CD14-positive monocyte (primary cell): ENCODE data around the gene BACE2. TPM values are rescaled to one million over a fixed set of nuclear protein-coding genes. Genes with fewer than 3 reads are reported as not detected.

Experiments
- DNase-seq, 3 donors: peaks; one replicate each; pipeline ENCODE4 v3.0.0-alpha.2; 2011 to 2022
- H2AFZ ChIP-seq: 2 replicates; pipeline ENCODE4 v1.6.0; 2012; ENCODE audit warnings: mild to moderate bottlenecking, low read depth, low read length, inconsistent platforms; ENCODE audit not compliant: insufficient read depth, poor library complexity, severe bottlenecking
- H3K27ac ChIP-seq, 2 donors: 1 replicate in 1 of 2; 2 replicates in 1 of 2; pipeline ENCODE4 v1.5.1; 2012 to 2013; ENCODE audit warnings: low read length in 2 of 2, control low read depth in 1 of 2, inconsistent platforms in 1 of 2, low read depth in 1 of 2, mild to moderate bottlenecking in 1 of 2
- H3K27me3 ChIP-seq, 2 donors: one replicate each; pipeline versions ENCODE4 v1.6.0 to v1.6.1; 2011 to 2013; ENCODE audit warnings: low read length in 2 of 2; ENCODE audit not compliant: control insufficient read depth in 2 of 2, insufficient read depth in 2 of 2
- H3K36me3 ChIP-seq, 2 donors: replicated peaks in 1 of 2; 1 replicate in 1 of 2; 2 replicates in 1 of 2; pipeline versions ENCODE4 v1.5.1 to v1.6.1; 2012 to 2013; ENCODE audit warnings: low read length in 2 of 2, control low read depth in 1 of 2, inconsistent platforms in 1 of 2, mild to moderate bottlenecking in 1 of 2; ENCODE audit not compliant: insufficient read depth in 2 of 2, control insufficient read depth in 1 of 2
- H3K4me1 ChIP-seq, 2 donors: 1 replicate in 1 of 2; 2 replicates in 1 of 2; pipeline versions ENCODE4 v1.5.1 to v1.6.1; 2012 to 2013; ENCODE audit warnings: low read length in 2 of 2, control low read depth in 1 of 2, inconsistent platforms in 1 of 2, mild to moderate bottlenecking in 1 of 2, moderate library complexity in 1 of 2; ENCODE audit not compliant: insufficient read depth in 2 of 2, control insufficient read depth in 1 of 2
- H3K4me2 ChIP-seq: replicated peaks from 2 replicates; pipeline ENCODE3; 2012; ENCODE audit warnings: low read length, moderate library complexity, mild to moderate bottlenecking; ENCODE audit not compliant: poor library complexity, severe bottlenecking; ENCODE audit errors: extremely low read depth
- H3K4me3 ChIP-seq, 3 experiments: fragments of 200-600 bp in 1 of 3; sonication (generic) in 1 of 3; replicated peaks in 1 of 3; 1 replicate in 2 of 3; 2 replicates in 1 of 3; pipeline ENCODE4 v1.5.1; 2011 to 2013; ENCODE audit warnings: low read length in 3 of 3, mild to moderate bottlenecking in 3 of 3, control low read depth in 2 of 3, low read depth in 2 of 3, inconsistent platforms in 1 of 3, moderate library complexity in 1 of 3
- H3K79me2 ChIP-seq: 2 replicates; pipeline ENCODE4 v1.6.0; 2012; ENCODE audit warnings: mild to moderate bottlenecking, control low read depth, inconsistent platforms, low read length, moderate library complexity; ENCODE audit not compliant: insufficient read depth
- H3K9ac ChIP-seq: 2 replicates; pipeline ENCODE4 v1.6.0; 2017; ENCODE audit warnings: low read length, mild to moderate bottlenecking; ENCODE audit not compliant: insufficient read depth, poor library complexity, severe bottlenecking
- H3K9me3 ChIP-seq, 2 donors: replicated peaks in 1 of 2; 1 replicate in 1 of 2; 2 replicates in 1 of 2; pipeline versions ENCODE4 v1.5.1 to v1.6.1; 2012 to 2013; ENCODE audit warnings: low read length in 2 of 2, control low read depth in 1 of 2; ENCODE audit not compliant: control insufficient read depth in 1 of 2, insufficient read depth in 1 of 2
- H4K20me1 ChIP-seq: 2 replicates; pipeline ENCODE4 v1.6.0; 2012; ENCODE audit warnings: mild to moderate bottlenecking, low read length, control low read depth, moderate library complexity; ENCODE audit not compliant: insufficient read depth
- H3K27ac Mint-ChIP-seq, 7 donors: one replicate each; pipeline ENCODE4 v1.8.0; 2020; ENCODE audit warnings: mild to moderate bottlenecking in 7 of 7, mixed read lengths in 7 of 7, moderate library complexity in 6 of 7, inconsistent platforms in 2 of 7
- H3K27me3 Mint-ChIP-seq, 3 donors: one replicate each; pipeline ENCODE4 v1.8.0; 2021 to 2022; ENCODE audit warnings: low read depth in 3 of 3, mild to moderate bottlenecking in 3 of 3, mixed read lengths in 3 of 3, moderate library complexity in 3 of 3, inconsistent platforms in 1 of 3
- H3K36me3 Mint-ChIP-seq, 2 donors: one replicate each; pipeline ENCODE4 v1.8.0; 2020; ENCODE audit warnings: mixed read lengths in 2 of 2, inconsistent platforms in 1 of 2, mild to moderate bottlenecking in 1 of 2
- H3K4me1 Mint-ChIP-seq: one replicate; pipeline ENCODE4 v1.8.0; 2020; ENCODE audit warnings: mild to moderate bottlenecking, mixed read lengths
- H3K4me3 Mint-ChIP-seq, 2 donors: one replicate each; pipeline ENCODE4 v1.8.0; 2020; ENCODE audit warnings: mild to moderate bottlenecking in 2 of 2, mixed read lengths in 2 of 2, moderate library complexity in 1 of 2
- H3K9me3 Mint-ChIP-seq, 7 donors: one replicate each; pipeline ENCODE4 v1.8.0; 2020 to 2022; ENCODE audit warnings: mixed read lengths in 7 of 7, mild to moderate bottlenecking in 6 of 7, moderate library complexity in 6 of 7, inconsistent platforms in 2 of 7
- WGBS: methylation state at CpG from one replicate; pipeline ENCODE4 v1.1.5; 2013; ENCODE audit warnings: missing lambda C conversion rate; ENCODE audit not compliant: insufficient coverage; 5-methylcytosine and 5-hydroxymethylcytosine counted together
- intact Hi-C, 2 donors: fragments of 100-400 bp; cut with micrococcal nuclease; formaldehyde crosslinking; loops; one replicate each; pipeline versions ENCODE4 v1.15.0 to v1.15.1; 2023
- polyA plus RNA-seq, 3 donors: library from polyadenylated mRNA; depleted of rRNA in 1 of 3; unstranded in 2 of 3; stranded (reverse) in 1 of 3; fragments of 300-500 nt in 2 of 3; fragments of >200 nt in 1 of 3; fragmentation: Illumina TruSeq in 2 of 3; gene quantifications; 1 replicate in 2 of 3; 2 replicates in 1 of 3; pipeline ENCODE4 v1.2.3, GENCODE V29; 2012 to 2021
- TF ChIP-seq, protein P1 (sequence below): fragments of 200-600 bp; IDR thresholded peaks from one replicate; pipeline ENCODE4 v1.8.0; 2022; ENCODE audit warnings: antibody characterized with exemption, mild to moderate bottlenecking

Gene BACE2
- polyA plus RNA-seq, 3 donors: 0.05 to 0.26 TPM; not detected in 1

DNA sequence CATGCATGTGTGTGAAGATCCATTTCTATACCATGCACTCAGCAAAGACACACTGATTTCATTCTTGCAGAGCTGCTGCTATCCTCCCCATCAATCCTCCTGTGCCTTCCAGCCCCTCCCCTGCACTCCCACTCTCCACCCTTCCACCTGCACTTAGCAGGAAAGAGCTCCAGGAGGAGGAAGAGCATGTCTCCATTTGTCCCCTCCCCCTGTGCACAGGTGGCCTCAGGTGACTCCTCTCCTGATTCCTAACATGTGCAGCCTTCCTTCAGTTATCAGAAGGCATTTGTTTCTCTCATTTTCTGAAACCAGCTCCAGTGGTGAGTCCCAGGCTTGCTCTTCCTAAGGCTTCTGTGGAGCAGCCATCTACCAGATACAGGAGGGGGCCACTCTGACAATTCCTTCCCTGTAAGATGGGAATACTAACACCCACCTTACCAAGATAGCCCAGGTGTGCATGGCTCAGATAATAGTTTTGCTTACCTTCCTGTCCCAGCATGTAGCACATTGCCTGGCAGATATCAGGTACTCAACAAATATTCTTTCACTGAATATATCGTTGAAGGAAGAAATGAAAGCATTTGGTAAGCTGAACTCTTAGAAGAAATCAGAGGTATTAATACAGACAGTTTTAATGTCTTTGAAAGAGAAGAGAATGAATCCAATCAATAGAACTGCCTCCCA lies 126.7 kb downstream of the BACE2 start:
- Histone ChIP-seq H3K36me3 (no peaks in the 10 kb centered on the region), H3K27me3 (peaks cover 5 to 6% of the 10 kb centered on the region in 2 donors), H4K20me1 (no peaks in the 10 kb centered on the region), H3K4me2 (no peak overlapping the region), H3K9ac (no peak overlapping the region), H3K4me1 (no peaks in the 10 kb centered on the region), H3K79me2 (no peaks in the 10 kb centered on the region), H2AFZ (no peak overlapping the region), H3K27ac (no peak overlapping the region), H3K4me3 (no peak overlapping the region), H3K9me3 (peaks cover 7 to 8% of the 10 kb centered on the region in 2 donors)
- TF ChIP-seq, protein P1, sequence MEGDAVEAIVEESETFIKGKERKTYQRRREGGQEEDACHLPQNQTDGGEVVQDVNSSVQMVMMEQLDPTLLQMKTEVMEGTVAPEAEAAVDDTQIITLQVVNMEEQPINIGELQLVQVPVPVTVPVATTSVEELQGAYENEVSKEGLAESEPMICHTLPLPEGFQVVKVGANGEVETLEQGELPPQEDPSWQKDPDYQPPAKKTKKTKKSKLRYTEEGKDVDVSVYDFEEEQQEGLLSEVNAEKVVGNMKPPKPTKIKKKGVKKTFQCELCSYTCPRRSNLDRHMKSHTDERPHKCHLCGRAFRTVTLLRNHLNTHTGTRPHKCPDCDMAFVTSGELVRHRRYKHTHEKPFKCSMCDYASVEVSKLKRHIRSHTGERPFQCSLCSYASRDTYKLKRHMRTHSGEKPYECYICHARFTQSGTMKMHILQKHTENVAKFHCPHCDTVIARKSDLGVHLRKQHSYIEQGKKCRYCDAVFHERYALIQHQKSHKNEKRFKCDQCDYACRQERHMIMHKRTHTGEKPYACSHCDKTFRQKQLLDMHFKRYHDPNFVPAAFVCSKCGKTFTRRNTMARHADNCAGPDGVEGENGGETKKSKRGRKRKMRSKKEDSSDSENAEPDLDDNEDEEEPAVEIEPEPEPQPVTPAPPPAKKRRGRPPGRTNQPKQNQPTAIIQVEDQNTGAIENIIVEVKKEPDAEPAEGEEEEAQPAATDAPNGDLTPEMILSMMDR: no peak
- intact Hi-C loops: no loop called here
- Mint-ChIP-seq H3K9me3 (peaks cover 0 to 6% (median 4%) of the 10 kb centered on the region in 7 donors), H3K36me3 (no peaks in the 10 kb centered on the region), H3K4me3 (no peak overlapping the region), H3K27ac (peak overlapping the region in 1 of 7 donors; percentile 50), H3K27me3 (peaks cover 15 to 25% (median 16%) of the 10 kb centered on the region in 3 donors), H3K4me1 (peaks cover 3% of the 10 kb centered on the region)
- no peak for DNase-seq
- no CpG with 5 or more reads among the region's 1 CpG for WGBS

DNA sequence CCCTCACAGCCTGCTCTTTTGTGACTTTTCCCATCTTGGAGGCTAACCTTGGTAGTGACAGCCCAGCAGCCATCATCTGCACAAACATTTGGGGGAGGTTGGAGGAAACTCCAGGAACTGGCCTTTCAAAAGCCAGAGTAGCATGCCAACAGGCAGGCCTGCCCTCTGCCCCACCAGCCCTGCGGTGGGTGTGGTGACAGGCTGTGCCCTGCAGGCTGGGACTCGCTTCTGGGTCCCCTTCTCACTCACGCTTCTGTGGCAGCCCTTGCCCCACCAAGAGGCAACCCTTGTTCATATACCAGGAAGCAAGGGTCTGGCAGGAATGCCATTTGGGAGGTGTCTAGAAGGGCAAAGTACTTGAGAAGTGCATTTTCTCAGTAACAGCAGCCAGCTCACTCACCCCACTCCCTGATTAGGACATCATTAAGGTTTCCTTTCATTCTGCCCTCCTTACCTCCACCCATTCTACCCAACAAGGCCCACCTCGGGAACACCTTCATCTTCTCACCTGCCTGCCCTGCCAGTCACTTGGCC lies 127.8 kb downstream of the BACE2 start:
- TF ChIP-seq, protein P1: no peak
- peaks cover 3% of the 10 kb centered on the region for H3K4me1 Mint-ChIP-seq

More for the DNA sequence above, 127.8 kb downstream of the BACE2 start:
- 80% methylated on average over 1 of the region's 4 CpGs for WGBS
- no peak for DNase-seq
- peaks cover 0 to 10% (median 7%) of the 10 kb centered on the region in 7 donors for H3K9me3 Mint-ChIP-seq
- no peak overlapping the region for H3K27ac ChIP-seq
- no peaks in the 10 kb centered on the region for H4K20me1 ChIP-seq
- peaks cover 8 to 14% (median 9%) of the 10 kb centered on the region in 3 donors for H3K27me3 Mint-ChIP-seq
- no peak overlapping the region for H2AFZ ChIP-seq
- no peak overlapping the region for H3K4me3 ChIP-seq
- no peak overlapping the region for H3K9ac ChIP-seq
- H3K36me3 Mint-ChIP-seq: no peaks in the 10 kb centered on the region
- H3K4me3 Mint-ChIP-seq: no peak overlapping the region
- no peaks in the 10 kb centered on the region for H3K79me2 ChIP-seq
- H3K27me3 ChIP-seq: peaks cover 5% of the 10 kb centered on the region in 2 donors
- H3K36me3 ChIP-seq: no peaks in the 10 kb centered on the region
- H3K27ac Mint-ChIP-seq: no peak overlapping the region
- no peaks in the 10 kb centered on the region for H3K4me1 ChIP-seq
- H3K4me2 ChIP-seq: no peak overlapping the region
- H3K9me3 ChIP-seq: peaks cover 7 to 8% of the 10 kb centered on the region in 2 donors
- intact Hi-C loops: no loop called here
